ENCODE results near the gene PLXNA3.

The PLXNA3 gene

DNA sequence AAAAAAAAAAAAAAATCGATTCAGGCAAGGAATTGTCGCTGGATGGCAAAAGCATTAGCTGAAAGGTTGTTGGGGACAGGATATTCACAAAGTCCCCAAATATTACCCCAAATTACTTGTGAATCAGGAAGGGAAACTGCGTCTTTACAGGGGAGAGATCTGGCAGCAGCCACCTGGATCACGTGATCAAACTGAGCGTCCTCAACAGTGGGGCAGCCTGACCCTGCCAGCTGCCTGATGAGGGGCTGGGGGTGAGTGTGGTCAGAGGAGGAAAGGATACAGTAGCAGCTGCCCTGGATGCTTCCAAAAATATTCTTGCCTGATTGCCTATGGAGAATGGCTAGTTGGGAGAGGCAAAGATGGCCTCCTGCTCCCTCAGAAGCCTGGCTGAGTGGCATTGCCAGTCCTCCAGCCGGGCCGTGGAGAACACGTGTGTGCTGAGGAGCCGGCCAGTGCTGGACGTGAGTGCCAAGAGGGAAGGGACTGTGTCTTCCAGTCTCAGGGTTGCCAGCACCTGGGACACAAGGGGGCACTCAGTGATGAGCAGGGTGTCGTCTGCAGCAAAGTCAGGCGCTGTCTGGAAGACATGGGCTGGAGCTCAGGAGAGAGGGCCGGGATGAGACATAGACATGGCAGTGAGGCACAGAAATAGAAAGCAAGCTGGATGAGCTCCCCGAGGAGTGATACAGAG lies 24.0 kb downstream of the PLXNA3 start:
- no peak overlapping the region for H3K27ac ChIP-seq
- TF ChIP-seq, protein P1, sequence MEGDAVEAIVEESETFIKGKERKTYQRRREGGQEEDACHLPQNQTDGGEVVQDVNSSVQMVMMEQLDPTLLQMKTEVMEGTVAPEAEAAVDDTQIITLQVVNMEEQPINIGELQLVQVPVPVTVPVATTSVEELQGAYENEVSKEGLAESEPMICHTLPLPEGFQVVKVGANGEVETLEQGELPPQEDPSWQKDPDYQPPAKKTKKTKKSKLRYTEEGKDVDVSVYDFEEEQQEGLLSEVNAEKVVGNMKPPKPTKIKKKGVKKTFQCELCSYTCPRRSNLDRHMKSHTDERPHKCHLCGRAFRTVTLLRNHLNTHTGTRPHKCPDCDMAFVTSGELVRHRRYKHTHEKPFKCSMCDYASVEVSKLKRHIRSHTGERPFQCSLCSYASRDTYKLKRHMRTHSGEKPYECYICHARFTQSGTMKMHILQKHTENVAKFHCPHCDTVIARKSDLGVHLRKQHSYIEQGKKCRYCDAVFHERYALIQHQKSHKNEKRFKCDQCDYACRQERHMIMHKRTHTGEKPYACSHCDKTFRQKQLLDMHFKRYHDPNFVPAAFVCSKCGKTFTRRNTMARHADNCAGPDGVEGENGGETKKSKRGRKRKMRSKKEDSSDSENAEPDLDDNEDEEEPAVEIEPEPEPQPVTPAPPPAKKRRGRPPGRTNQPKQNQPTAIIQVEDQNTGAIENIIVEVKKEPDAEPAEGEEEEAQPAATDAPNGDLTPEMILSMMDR (IDR thresholded peaks at IDR 0.05) = no peak
- TF ChIP-seq ZFX (IDR thresholded peaks at IDR 0.05; ENCODE audit: borderline replicate concordance) = no peak

DNA sequence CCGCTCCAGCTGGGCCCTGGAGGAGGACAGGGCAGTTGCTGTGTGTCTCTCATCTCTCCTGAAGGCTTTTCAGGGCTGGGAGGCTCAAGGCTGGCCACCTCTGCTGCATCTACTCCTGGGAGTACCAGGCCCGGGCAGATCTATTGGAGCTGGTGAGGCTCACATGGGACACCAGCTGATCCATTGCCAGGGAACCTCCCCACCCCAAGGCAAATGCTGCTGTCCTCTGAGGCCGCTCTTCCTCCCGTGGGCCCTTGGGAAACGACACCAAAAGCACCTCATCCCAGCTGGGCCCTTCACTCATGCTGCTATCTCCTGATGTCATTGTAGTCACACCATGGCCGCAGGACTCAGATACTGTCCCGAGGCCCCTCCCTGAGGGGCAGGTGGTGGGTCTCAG lies 24.7 kb downstream of the PLXNA3 start:
- no peak overlapping the region for H3K27ac ChIP-seq
- TF ChIP-seq ZFX (IDR thresholded peaks at IDR 0.05; ENCODE audit: borderline replicate concordance) = no peak
- TF ChIP-seq, protein P1 (IDR thresholded peaks at IDR 0.05) = no peak

DNA sequence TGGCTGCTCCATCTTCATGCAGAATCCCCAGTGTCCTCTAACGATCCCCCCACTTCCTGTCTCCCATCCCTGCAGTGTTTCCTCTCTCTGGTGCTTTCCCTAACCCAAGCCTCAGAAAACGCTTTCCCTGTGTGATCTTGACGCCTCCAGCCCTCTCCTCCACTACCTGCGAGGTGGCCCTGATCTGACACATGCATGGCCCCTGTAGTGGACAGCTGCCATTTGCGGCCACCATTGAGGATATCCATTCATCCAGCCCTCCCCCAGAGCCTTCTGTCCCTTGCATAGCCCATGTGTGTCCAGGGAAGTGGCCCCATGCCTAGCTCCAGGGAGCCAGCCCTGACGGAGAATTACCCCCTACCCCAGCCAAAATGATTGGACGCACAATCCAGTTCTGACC lies 25.2 kb downstream of the PLXNA3 start:
- TF ChIP-seq, protein P1 (IDR thresholded peaks at IDR 0.05) = no peak
- TF ChIP-seq ZFX (IDR thresholded peaks at IDR 0.05; ENCODE audit: borderline replicate concordance) = no peak

DNA sequence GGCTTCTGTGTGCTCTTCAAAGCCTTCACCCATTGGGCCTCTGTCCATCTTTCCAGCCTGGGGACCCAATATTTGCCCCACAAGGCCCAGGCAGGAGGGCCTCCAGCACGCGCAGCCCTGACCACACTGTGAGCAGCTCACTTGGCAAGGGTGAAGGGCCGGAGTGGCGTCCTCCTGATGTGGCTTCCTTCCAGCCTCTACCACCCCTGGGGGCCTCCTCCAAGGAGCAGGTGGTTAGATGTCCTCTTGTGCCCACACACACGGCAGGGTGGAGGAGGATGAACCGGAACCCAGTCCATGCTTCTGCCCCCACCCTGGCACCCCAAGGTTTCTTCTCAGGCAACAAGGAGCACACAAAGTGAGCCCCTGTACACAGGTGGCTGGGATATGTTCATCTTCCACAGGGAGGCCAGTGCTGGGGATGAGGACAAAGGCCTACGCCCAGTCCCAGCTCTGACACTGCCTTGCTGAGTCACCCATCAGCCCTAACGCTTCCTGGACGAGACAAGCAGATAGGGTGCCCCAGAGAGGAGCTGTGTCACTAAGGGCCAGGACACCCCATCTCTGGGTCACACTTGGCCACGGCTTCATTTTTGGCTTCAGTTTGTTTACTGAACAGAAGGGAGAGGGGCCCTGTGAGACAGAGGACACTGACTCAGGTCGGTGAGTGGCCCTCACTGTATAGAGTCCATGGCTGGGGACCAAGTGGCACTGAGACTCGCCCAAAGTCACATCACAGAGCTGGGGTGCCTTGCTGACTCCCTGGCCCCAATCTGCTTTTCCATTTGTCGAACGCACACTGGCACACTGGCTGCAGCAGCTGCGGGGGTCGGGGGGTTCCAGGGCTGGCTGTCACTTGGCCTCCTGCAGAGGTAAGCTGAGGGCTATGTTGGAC lies 26.4 kb downstream of the PLXNA3 start:
- no peak overlapping the region for H3K27ac ChIP-seq
- TF ChIP-seq ZFX (IDR thresholded peaks at IDR 0.05; ENCODE audit: borderline replicate concordance) = no peak
- TF ChIP-seq, protein P1 (IDR thresholded peaks at IDR 0.05) = no peak

More for the DNA sequence above, 25.2 kb downstream of the PLXNA3 start:
- no peak overlapping the region for H3K27ac ChIP-seq

DNA sequence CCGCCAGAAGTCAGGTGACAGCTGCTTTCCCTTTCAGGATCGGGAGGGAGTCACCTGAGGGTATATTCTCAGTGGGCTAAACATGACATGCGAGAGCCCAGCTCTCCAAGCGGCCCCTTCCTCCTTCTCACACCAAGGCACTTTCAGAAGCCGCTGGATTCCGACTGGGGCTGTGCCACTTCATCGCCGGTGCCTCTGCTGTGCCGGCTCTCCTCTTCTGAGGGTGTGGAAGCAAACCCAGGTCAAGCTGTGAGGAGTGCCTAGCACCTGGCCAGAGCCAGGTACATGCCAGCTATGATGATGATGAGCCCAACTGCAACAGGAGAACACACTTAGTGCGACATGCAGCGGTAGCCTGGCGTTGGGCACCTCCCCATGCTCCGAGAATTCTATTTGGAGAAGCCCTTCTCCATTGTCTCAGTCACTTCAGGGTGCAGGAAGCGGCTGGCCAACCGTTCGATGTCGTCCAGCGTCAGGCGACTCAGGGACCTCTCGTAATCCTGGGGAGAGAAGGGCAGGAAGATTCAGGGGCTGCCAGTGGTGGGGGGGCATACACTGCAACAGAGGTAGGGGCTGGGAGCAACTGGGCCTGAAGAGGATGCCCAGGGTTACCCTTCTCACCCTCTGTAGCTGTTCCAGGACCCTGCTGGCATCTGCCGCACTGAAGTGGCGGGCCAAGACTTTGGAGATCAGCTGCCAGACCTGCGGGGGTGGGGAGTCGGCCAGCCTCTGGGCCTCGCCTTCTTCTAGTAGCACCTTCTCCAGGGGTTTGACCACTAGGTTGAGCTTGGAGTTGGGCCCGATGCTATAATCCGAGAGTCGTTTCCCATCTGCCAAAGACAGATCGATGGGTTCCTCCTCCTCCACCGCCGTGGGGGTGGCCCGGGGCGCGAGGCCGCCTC lies 27.3 kb downstream of the PLXNA3 start:
- TF ChIP-seq ZFX (IDR thresholded peaks at IDR 0.05; ENCODE audit: borderline replicate concordance) = no peak
- TF ChIP-seq, protein P1 (IDR thresholded peaks at IDR 0.05) = no peak
- peak overlapping the region; percentile 88 for H3K27ac ChIP-seq

DNA sequence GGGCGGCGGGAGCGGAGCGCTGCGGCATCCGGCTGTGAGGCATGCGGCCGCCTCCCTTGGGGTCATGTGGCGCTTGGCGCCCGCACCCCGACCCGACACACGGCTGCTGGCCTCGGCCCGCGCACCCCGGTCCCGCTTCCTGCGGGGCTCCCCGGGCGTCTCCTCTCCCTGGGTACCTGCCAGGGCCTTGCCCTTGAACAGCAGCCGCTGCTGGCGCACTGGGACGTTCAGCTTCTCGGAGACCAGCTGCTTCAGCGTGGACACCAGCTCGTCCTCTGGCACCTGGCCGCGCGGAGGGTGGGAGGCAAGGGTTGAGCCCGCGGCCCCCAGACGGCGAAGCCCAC lies 27.9 kb downstream of the PLXNA3 start:
- peak overlapping the region; percentile 88 for H3K27ac ChIP-seq

More for the DNA sequence above, 27.9 kb downstream of the PLXNA3 start:
- no peak for TF ChIP-seq ZFX (IDR thresholded peaks at IDR 0.05; ENCODE audit: borderline replicate concordance)
- TF ChIP-seq, protein P1 (IDR thresholded peaks at IDR 0.05) = no peak

All from 22Rv1 (cell line).